Central memory CD4-positive, alpha-beta T cell (primary cell): ENCODE measurements around the gene TRHDE.
"Not testable (repeated sequence)": the region's sequence is repeated elsewhere in the genome, so short reads cannot be mapped to it uniquely, and the experiment has no call there.

Experiments
- DNase-seq: peaks from one replicate; pipeline ENCODE4 v3.0.0; 2022

TRHDE gene

DNA sequence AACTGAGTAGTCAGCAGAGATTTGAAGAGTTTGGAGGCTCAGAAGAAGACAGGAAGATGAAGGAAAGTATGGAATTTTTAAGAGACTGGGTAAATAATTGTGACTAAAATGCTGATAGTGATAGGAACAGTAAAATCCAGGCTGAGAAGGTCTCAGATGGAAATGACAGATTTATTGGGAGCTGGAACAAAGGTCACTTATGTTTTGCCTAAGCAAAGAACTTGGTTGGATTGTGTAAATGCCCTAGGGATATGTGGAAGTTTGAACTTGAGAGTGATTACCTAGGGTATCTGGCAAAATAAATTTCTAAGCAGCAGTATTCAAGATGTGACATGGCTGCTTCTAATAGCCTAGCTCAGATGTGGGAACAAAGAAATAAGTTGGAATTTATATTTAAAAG, 180.9 kb downstream of the TRHDE start:
- no peak for DNase-seq

DNA sequence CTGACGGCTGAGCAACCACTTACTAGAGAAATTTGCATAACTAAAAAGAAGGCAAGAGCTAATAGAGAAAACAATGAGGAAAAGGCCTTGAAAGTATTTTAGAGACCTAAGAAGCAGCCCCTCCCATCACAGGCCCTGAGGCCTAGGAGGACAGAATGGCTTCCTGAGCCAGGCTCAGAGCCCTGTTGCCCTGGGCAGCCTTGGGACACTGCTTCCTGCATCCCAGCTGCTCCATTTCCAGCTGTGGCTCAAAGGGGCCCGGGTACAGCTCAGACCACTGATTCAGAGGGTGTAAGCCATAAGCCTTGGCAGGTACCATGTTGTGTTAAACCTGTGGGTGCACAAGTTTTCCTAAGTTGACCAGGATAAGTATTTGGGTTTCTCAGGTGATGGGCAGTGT, 181.4 kb downstream of the TRHDE start:
- DNase-seq: no peak

- DNase-seq: no peak
Measured at GRCh38 chr12:72464471-72464870, 192.3 kb downstream of the TRHDE start.

DNA sequence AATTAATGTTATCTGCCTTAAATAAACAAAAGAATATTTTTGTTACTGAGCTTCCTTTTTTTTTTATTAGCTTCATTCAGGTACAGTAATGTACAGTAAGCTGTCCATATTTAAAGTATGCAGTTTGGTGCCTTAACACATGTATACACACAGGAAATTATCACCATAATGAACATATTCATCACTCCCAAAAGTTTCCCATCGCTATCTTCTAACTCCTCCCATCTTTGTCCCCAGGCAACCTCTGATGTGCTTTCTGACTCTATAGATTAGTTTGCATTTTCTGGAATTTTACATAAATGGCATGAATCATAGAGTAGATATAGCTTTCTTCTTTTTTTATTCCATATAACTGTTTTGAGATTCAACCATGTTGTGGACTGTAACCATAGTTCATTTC, 193.0 kb downstream of the TRHDE start:
- no peak for DNase-seq

DNA sequence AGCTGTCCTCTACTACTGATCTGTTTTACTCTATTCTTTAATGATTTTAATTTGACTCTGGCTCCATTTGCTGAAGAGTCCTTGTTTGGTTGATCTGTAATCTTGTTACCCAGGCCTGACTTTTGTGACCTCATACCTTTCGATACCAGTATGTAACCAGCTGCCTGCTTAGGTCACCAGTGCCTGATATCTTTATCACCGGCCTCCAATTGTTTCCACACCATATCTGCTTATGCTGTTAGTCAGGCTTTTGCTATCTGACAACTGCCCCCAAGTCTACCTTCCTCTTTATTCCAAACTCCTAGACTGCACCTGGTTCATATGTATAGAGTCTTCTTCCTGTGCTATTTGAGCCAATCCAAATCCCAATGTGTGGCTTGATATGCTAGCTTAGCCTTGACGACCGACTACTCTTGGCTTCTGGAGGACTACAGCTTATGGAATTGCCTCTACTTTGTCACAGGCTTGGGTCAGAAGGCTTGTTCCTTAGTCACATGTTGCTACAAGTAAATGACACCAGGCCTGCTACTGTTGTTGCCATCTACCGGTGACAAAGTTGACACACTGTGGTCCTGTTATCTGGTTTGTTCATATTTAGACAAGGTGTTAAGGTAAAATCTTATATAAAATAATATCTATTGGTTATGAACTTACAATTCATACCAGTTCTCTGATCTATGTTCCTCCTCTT, 193.9 kb downstream of the TRHDE start:
- DNase-seq: no peak

DNA sequence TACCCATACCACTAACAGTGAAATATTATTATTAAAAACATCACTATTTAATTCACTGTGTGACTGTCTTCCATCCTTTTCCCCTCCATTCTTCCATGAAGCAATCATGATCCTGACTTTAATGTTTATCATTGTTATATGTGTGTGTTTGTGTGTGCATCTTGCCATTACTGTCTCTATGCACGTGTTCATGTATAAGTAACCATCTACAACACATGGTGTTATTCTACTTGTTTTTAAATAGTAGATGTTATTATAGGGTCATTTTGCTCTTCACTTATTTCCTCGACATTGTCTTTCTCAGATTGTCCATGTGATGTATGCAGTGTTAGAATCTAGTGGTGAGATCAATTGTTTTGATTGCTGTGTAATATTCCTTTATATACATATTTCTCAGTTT, 195.8 kb downstream of the TRHDE start:
- DNase-seq: no peak

GRCh38 chr12:72468505-72468904, 196.3 kb downstream of the TRHDE start:
- no peak for DNase-seq

GRCh38 chr12:72471806-72472205, 199.6 kb downstream of the TRHDE start:
- no peak for DNase-seq

- no peak for DNase-seq
Measured at GRCh38 chr12:72472350-72472749, 200.2 kb downstream of the TRHDE start.

DNA sequence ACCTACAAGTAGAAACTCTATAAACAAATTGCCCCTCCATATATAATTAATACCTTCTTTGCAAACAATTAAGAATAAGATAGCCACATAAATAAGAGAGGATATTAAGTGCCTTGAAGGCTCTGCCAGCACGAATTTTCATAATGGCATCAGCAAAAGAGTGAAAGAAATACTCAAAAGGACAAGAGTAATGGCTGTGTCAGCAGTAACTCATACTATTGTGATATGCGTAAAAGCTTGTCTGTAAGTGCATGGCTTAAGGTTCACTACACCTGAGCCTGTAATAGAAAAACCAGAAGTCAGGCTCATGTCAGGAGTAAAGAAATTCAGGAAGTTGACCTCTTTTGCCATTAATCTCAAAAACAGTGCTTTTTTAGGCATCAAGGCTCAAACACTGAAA, 204.1 kb downstream of the TRHDE start:
- no peak for DNase-seq

- no peak for DNase-seq
Measured at GRCh38 chr12:72485017-72485701, 213.0 kb downstream of the TRHDE start.

DNA sequence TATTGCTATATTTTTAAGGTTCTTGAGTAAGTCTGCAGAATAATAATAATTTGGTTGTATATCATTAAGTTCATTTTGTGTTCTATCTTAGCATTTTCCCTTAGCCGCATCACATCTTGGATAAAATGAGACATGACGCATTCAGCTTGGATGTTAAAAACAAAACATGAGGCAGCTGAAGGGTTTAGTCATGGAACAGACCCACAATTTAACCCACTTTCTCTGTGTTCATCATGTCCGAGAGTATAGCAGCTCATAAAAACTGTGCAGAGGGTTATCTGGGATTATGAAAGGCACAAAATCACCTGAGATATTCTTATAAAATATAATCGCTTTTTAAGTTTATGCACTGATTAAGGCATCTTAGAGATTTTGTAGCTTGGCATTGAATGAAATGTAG, 219.3 kb downstream of the TRHDE start:
- no peak for DNase-seq

GRCh38 chr12:72493407-72493806, 221.2 kb downstream of the TRHDE start:
- DNase-seq: no peak

DNA sequence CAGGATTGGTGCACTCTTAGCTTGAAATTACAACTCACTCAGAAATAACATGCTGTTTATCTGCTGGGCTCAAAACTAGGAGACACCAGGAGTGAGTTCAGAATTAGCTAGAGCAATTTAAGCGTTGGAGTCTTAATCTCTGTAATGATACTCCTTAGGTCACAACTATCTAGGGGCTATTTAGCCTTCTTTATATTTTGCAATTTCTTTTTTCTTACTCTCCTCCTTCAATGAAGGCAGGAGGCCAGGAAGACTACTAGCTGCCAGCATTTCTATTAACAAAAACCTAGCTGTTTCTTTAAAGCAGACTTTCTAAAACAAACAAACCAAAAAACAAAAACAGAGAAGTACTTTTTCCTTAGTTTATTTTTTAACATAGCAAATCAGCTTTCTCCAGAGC, 226.2 kb downstream of the TRHDE start:
- DNase-seq: no peak

- no peak for DNase-seq
Measured at GRCh38 chr12:72499244-72499643, 227.1 kb downstream of the TRHDE start.

DNA sequence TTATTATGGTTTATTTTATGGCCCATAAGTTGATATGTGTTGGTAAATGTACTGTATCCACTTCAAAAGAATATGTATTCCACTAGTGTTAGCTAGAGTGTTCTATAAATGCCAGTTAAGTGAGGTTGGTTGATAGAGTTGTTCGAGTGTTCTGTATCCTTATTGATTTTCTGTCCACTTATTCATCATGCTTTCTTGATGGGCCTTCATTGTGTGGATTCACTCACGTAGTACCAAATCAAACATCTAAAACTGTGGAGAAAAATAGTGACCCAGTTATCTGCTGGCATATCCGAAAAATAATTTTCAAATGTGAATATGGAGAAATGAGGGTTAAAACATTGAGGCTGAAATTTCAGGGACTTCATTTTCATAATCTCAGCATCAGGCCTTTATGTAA, 230.4 kb downstream of the TRHDE start:
- no peak for DNase-seq

DNA sequence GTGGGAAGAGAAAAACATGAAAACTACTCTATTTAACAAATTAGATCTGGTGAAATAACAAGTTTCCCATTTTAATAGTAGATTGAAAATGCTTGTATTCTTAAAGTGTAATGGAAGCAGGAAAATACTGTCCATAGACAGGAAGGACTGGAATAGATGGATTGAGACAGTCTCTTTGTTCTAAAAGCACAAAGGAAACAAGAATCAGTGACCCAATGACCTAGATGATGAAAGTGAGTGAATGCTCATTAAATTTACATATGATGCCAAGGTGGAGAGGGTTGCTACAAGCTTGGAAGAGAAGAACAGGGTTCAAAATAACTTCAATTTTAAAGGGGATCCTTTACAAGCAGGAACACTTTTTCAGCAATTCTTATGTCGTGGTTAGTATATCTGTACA, 233.1 kb downstream of the TRHDE start:
- no peak for DNase-seq

DNA sequence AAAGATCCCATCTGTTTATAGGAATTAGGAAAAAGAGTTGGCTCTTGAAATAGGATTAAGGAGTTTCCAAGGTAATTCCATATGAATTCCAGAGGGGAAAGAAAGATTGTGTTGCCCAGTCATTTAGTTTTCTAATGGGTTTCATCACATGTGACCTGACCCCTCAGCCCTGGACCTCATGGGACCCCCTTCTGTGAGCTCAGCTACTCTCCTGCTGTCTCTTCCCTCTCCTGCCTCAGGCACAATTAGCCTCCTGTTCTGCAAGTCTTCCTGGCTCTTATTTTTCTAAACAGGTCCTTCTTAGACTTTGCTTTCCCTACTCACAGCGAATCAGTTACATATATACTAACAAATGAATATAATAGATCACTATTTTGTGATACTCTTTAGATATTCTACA, 237.7 kb downstream of the TRHDE start:
- no peak for DNase-seq

DNA sequence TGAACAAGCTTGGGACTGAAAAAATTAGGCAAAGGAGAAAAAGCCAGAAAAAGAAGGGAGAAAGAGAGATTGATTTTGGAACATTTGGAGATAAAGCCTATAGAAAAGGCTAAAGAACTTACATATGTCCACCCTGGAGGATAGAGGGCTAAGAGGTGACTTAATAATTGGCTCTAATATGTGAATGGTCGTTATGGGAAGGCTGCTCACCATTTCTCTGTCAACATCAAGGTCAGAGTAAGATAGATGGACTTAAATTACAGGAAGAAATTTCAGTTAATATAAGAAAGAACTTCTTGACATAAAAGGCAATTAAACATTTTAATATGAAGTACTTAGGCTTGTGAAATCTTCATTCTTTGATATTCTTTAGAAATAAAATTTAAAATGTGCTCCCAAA, 238.6 kb downstream of the TRHDE start:
- no peak for DNase-seq

GRCh38 chr12:72511498-72511897, 239.3 kb downstream of the TRHDE start:
- DNase-seq: no peak

- no peak for DNase-seq
Measured at GRCh38 chr12:72511906-72512305, 239.7 kb downstream of the TRHDE start.

DNA sequence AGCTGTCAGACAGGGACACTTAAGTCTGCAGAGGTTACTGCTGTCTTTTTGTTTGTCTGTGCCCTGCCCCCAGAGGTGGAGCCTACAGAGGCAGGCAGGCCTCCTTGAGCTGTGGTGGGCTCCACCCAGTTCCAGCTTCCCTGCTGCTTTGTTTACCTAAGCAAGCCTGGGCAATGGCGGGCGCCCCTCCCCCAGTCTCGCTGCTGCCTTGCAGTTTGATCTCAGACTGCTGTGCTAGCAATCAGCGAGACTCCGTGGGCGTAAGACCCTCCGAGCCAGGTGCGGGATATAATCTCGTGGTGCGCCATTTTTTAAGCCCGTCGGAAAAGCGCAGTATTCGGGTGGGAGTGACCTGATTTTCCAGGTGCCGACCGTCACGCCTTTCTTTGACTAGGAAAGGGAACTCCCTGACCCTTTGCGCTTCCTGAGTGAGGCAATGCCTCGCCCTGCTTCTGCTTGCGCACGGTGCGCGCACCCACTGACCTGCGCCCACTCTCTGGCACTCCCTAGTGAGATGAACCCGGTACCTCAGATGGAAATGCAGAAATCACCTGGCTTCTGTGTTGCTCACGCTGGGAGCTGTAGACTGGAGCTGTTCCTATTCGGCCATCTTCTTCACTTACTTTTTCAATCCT, 248.0 kb downstream of the TRHDE start:
- DNase-seq: not testable (repeated sequence)

DNA sequence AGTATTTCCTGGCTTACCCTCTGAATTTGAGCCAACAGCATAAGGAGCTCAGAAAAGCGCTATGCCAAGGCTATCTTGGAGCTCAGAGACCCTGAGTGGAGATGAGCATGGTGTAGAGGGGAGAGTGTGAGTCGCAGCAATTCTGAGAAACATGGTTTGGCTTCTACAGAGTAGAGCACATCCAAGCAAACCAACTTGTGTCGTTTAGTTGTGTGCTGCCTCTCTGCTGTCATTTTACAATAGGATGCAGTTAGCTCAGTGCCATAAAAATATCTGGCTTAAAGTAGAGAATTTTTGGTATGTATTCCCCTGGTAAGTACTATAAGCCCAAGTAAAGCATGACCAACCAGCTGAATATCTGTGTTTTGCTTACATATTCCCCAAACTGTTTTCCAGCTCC, 249.2 kb downstream of the TRHDE start:
- no peak for DNase-seq

GRCh38 chr12:72522411-72522810, 250.2 kb downstream of the TRHDE start:
- DNase-seq: no peak
